MCF 10A (cell line): ENCODE data around the gene CHCHD3. TPM values are rescaled to one million over a fixed set of nuclear protein-coding genes. Genes with fewer than 3 reads are reported as not detected.

Experiments
- BruUV-seq: library from RNA; stranded (reverse); fragments of 400-500 nt; replicated peaks from 2 replicates; lab custom pipeline; 2021; lab: Mats Ljungman, UMichigan
- CTCF ChIA-PET: fragments of 300-600 bp; sonication (Branson Sonifier 250); formaldehyde crosslinking; extraction: SDS; loops from one replicate; lab custom pipeline; 2021; ENCODE audit warnings: antibody characterized with exemption, inconsistent platforms; lab: Yijun Ruan, JAX
- POLR2A ChIA-PET: fragments of 300-600, 350-650 bp; sonication (Branson Sonifier 250); formaldehyde crosslinking; extraction: SDS; loops from one replicate; lab custom pipeline; 2020; ENCODE audit warnings: antibody characterized with exemption, inconsistent platforms; lab: Yijun Ruan, JAX
- DNase-seq: peaks from one replicate; pipeline ENCODE4 v3.0.0-alpha.2; 2018; ENCODE audit not compliant: unreplicated experiment
- H3K27ac Mint-ChIP-seq: one replicate; pipeline ENCODE4 v1.8.0; 2022; ENCODE audit warnings: mild to moderate bottlenecking, low read depth, mixed read lengths; ENCODE audit not compliant: unreplicated experiment
- H3K27me3 Mint-ChIP-seq: one replicate; pipeline ENCODE4 v1.8.0; 2022; ENCODE audit warnings: mixed read lengths; ENCODE audit not compliant: insufficient read depth, unreplicated experiment
- H3K36me3 Mint-ChIP-seq: one replicate; pipeline ENCODE4 v1.8.0; 2022; ENCODE audit warnings: mild to moderate bottlenecking, moderate library complexity, mixed read lengths; ENCODE audit not compliant: insufficient read depth, unreplicated experiment
- H3K4me1 Mint-ChIP-seq: one replicate; pipeline ENCODE4 v1.8.0; 2022; ENCODE audit warnings: mixed read lengths; ENCODE audit not compliant: insufficient read depth, unreplicated experiment
- H3K4me3 Mint-ChIP-seq: one replicate; pipeline ENCODE4 v1.8.0; 2022; ENCODE audit warnings: mild to moderate bottlenecking, moderate library complexity, mixed read lengths; ENCODE audit not compliant: unreplicated experiment
- H3K9me3 Mint-ChIP-seq: one replicate; pipeline ENCODE4 v1.8.0; 2022; ENCODE audit warnings: mixed read lengths; ENCODE audit not compliant: unreplicated experiment
- intact Hi-C: fragments of 100-400 bp; cut with micrococcal nuclease; formaldehyde crosslinking; loops from 2 replicates; pipeline ENCODE4 v1.14.1; 2022
- total RNA-seq: library from RNA; stranded (reverse); gene quantifications from 2 replicates; pipeline ENCODE4 v1.2.3, GENCODE V29; 2022
- TF ChIP-seq, protein P1 (sequence below): fragments of 200-600 bp; IDR thresholded peaks from one replicate; pipeline ENCODE4 v1.8.0; 2022; ENCODE audit warnings: antibody characterized with exemption, mild to moderate bottlenecking; ENCODE audit not compliant: unreplicated experiment

The CHCHD3 gene
- total RNA-seq, 1 experiment from 2014 or later = 102 TPM

DNA sequence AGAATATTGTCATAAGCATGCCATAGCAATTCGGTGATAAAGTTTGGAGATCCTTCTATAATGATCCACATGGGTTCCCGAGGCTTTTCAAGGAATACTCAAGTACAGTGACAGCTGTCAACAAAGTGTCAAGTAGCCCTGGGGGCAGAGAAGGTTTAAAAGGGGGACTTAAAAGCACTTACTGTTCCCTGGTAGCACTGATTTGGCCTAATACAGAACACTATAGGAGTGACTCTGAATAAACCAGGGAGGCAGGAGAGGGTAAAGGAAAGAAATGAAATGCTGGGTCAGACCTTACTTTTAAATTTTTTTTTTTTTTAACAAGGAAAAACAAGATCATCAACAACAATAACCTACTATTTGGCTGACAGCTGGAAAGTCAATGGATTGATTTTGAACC lies 20.1 kb downstream of the CHCHD3 start:
- ChIA-PET POLR2A (no interaction called here), CTCF (interaction anchor here (0.6 kb wide), 1 partner anchor 177 kb away, joined by 3 read pairs; no protein-coding TSS in a partner anchor)
- no TSS peak for BruUV-seq
- H3K4me3 Mint-ChIP-seq = no peak overlapping the region
- H3K27me3 Mint-ChIP-seq = no peaks in the 10 kb centered on the region
- no peak for DNase-seq
- no peak overlapping the region for H3K27ac Mint-ChIP-seq
- H3K9me3 Mint-ChIP-seq = no peaks in the 10 kb centered on the region
- peaks cover 11% of the 10 kb centered on the region for H3K4me1 Mint-ChIP-seq
- intact Hi-C loops = no loop called here
- TF ChIP-seq, protein P1, sequence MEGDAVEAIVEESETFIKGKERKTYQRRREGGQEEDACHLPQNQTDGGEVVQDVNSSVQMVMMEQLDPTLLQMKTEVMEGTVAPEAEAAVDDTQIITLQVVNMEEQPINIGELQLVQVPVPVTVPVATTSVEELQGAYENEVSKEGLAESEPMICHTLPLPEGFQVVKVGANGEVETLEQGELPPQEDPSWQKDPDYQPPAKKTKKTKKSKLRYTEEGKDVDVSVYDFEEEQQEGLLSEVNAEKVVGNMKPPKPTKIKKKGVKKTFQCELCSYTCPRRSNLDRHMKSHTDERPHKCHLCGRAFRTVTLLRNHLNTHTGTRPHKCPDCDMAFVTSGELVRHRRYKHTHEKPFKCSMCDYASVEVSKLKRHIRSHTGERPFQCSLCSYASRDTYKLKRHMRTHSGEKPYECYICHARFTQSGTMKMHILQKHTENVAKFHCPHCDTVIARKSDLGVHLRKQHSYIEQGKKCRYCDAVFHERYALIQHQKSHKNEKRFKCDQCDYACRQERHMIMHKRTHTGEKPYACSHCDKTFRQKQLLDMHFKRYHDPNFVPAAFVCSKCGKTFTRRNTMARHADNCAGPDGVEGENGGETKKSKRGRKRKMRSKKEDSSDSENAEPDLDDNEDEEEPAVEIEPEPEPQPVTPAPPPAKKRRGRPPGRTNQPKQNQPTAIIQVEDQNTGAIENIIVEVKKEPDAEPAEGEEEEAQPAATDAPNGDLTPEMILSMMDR = no peak
- H3K36me3 Mint-ChIP-seq = peaks cover 16% of the 10 kb centered on the region

DNA sequence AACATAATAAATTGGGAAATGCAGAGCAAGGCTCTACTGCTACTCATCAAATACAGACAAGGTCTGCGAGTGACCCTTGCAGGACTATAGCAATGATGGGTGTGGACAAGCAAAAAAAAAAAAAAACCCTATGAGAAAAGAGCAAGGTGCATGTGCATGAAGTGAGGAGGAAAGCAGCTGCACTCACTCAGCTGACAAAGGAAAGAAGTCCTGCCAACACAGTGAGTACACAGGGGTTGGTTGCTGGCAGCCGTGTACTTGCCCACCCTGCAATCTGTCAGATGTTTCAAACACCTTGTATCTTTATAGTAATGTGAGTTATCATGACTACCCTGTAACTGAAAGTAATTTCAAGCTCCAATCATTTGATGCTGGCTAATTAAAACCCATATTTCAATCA lies 20.5 kb downstream of the CHCHD3 start:
- TF ChIP-seq, protein P1 = no peak
- no TSS peak for BruUV-seq
- intact Hi-C loops = no loop called here
- Mint-ChIP-seq H3K27me3 (no peaks in the 10 kb centered on the region), H3K9me3 (no peaks in the 10 kb centered on the region), H3K4me1 (peaks cover 15% of the 10 kb centered on the region), H3K27ac (no peak overlapping the region), H3K36me3 (peaks cover 12% of the 10 kb centered on the region), H3K4me3 (no peak overlapping the region)
- ChIA-PET CTCF (interaction anchor here (0.6 kb wide), 1 partner anchor 176 kb away, joined by 3 read pairs; no protein-coding TSS in a partner anchor), POLR2A (no interaction called here)
- DNase-seq = no peak

DNA sequence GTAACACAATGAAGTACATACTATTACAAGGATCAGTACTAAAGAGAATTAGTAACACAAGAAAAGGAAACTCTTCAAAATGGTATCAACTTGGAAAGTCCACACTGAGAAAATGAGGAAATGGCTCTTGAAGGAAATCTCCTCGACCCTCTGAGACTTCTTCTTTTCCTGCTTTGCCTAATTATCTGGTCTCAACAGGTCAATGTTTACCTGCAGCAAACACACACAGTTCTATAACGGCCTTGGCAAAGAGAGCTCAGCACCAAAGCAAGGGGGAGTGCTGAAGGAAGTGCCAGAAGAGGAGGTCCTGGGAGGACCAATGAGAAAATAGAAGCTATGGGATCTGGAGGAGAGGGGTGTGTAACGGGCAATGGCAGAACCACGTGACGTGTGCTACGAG lies 21.9 kb downstream of the CHCHD3 start:
- no peak overlapping the region for H3K27ac Mint-ChIP-seq
- no peaks in the 10 kb centered on the region for H3K27me3 Mint-ChIP-seq
- POLR2A ChIA-PET = no interaction called here
- no peak for DNase-seq
- H3K36me3 Mint-ChIP-seq = peaks cover 11% of the 10 kb centered on the region
- peaks cover 16% of the 10 kb centered on the region for H3K4me1 Mint-ChIP-seq
- intact Hi-C loops = no loop called here
- no peaks in the 10 kb centered on the region for H3K9me3 Mint-ChIP-seq
- no TSS peak for BruUV-seq
- TF ChIP-seq, protein P1 = no peak
- CTCF ChIA-PET = no interaction called here
- H3K4me3 Mint-ChIP-seq = no peak overlapping the region

DNA sequence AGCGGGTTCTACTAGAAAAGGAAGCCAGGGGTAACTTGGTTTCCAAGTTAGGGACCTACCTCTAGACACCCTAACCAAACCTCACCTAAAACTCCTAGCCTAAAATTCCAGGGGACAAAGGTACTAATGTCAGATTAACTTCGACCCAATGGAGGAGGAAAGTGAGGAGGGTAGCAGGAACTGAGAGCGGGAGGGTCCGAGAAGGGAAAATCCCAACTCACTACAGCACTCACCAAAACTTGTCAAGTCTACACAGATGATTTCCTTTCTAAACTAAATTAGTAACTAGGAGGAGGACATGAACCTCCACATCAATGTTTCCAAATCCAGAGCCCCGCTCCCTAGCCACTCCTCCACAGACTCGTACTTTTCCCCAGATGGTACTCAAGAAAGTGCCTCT lies 22.6 kb downstream of the CHCHD3 start:
- intact Hi-C loops = loop anchor here (10.0 kb wide), 1 partner anchor 376 kb away; no protein-coding TSS in a partner anchor
- ChIA-PET POLR2A (no interaction called here), CTCF (interaction anchor here (1.1 kb wide), 1 partner anchor 20 kb away, joined by 3 read pairs; no protein-coding TSS in a partner anchor)
- no peak overlapping the region for H3K27ac Mint-ChIP-seq
- H3K9me3 Mint-ChIP-seq = no peaks in the 10 kb centered on the region
- BruUV-seq = no TSS peak
- H3K4me1 Mint-ChIP-seq = peaks cover 16% of the 10 kb centered on the region
- no peaks in the 10 kb centered on the region for H3K27me3 Mint-ChIP-seq
- peaks cover 6% of the 10 kb centered on the region for H3K36me3 Mint-ChIP-seq
- DNase-seq = no peak
- TF ChIP-seq, protein P1 = no peak
- no peak overlapping the region for H3K4me3 Mint-ChIP-seq
